Mucosa of stomach (tissue), 1 donor: Measurements from ENCODE around the gene UBL5.
"Not testable (repeated sequence)": the region's sequence is repeated elsewhere in the genome, so short reads cannot be mapped to it uniquely, and the experiment has no call there.

Experiments
- H3K27me3 ChIP-seq: one replicate; pipeline ENCODE4 v1.7.0; 2013; ENCODE audit warnings: mild to moderate bottlenecking, low read length; ENCODE audit not compliant: control insufficient read depth, insufficient read depth
- H3K36me3 ChIP-seq: one replicate; pipeline ENCODE4 v1.7.0; 2013; ENCODE audit warnings: low read length; ENCODE audit not compliant: control insufficient read depth, insufficient read depth
- H3K4me1 ChIP-seq: one replicate; pipeline ENCODE4 v1.7.0; 2013; ENCODE audit warnings: mild to moderate bottlenecking, low read length; ENCODE audit not compliant: control insufficient read depth, insufficient read depth
- H3K4me3 ChIP-seq: one replicate; pipeline ENCODE4 v1.7.0; 2013; ENCODE audit warnings: low read length
- H3K9ac ChIP-seq: one replicate; pipeline ENCODE4 v1.7.0; 2013; ENCODE audit warnings: mild to moderate bottlenecking, low read length, moderate library complexity
- H3K9me3 ChIP-seq: one replicate; pipeline ENCODE4 v1.7.0; 2013; ENCODE audit warnings: mild to moderate bottlenecking, low read length, moderate library complexity; ENCODE audit not compliant: control insufficient read depth
- donor health status: Pancreatic carcinoma.

UBL5 gene

GRCh38 chr19:9827289-9828238, at the start of gene UBL5:
TSS of gene UBL5 (plus strand) at chr19:9827918. CDS start at chr19:9828338, 420 bp downstream.
- H3K9me3 ChIP-seq, result no peaks in the 10 kb centered on the region
- H3K4me1 ChIP-seq, result peaks cover 6% of the 10 kb centered on the region
- peak within 1 kb of the TSS; percentile 89 for H3K9ac ChIP-seq
- peak within 1 kb of the TSS; percentile 97 for H3K4me3 ChIP-seq
- no peaks in the 10 kb centered on the region for H3K27me3 ChIP-seq
- H3K36me3 ChIP-seq, result no peaks in the 10 kb centered on the region

GRCh38 chr19:9782338-9782737, 45.4 kb upstream of the UBL5 start:
- H3K27me3 ChIP-seq, result no peaks in the 10 kb centered on the region
- H3K36me3 ChIP-seq, result no peaks in the 10 kb centered on the region
- H3K9me3 ChIP-seq, result no peaks in the 10 kb centered on the region
- no peak overlapping the region for H3K9ac ChIP-seq
- peaks cover 5% of the 10 kb centered on the region for H3K4me1 ChIP-seq
- no peak overlapping the region for H3K4me3 ChIP-seq

- not testable (repeated sequence) for H3K36me3 ChIP-seq, H3K4me1 ChIP-seq, H3K4me3 ChIP-seq, H3K27me3 ChIP-seq, H3K9me3 ChIP-seq
- H3K9ac ChIP-seq, result peak overlapping the region; percentile 31
Observed at GRCh38 chr19:9784163-9784496, 43.6 kb upstream of the UBL5 start.

- Histone ChIP-seq H3K9me3 (no peaks in the 10 kb centered on the region), H3K4me1 (peaks cover 19% of the 10 kb centered on the region), H3K4me3 (peak overlapping the region; percentile 46), H3K27me3 (no peaks in the 10 kb centered on the region), H3K9ac (peak overlapping the region; percentile 83), H3K36me3 (no peaks in the 10 kb centered on the region)
Observed at GRCh38 chr19:9785367-9786331, 42.1 kb upstream of the UBL5 start.

- peaks cover 23% of the 10 kb centered on the region for H3K4me1 ChIP-seq
- peak overlapping the region; percentile 83 for H3K9ac ChIP-seq
- H3K36me3 ChIP-seq, result no peaks in the 10 kb centered on the region
- no peaks in the 10 kb centered on the region for H3K27me3 ChIP-seq
- H3K9me3 ChIP-seq, result no peaks in the 10 kb centered on the region
- no peak overlapping the region for H3K4me3 ChIP-seq
Observed at GRCh38 chr19:9786342-9786741, 41.4 kb upstream of the UBL5 start.

- H3K9me3 ChIP-seq, result no peaks in the 10 kb centered on the region
- H3K27me3 ChIP-seq, result no peaks in the 10 kb centered on the region
- H3K9ac ChIP-seq, result no peak overlapping the region
- peaks cover 23% of the 10 kb centered on the region for H3K4me1 ChIP-seq
- no peaks in the 10 kb centered on the region for H3K36me3 ChIP-seq
- H3K4me3 ChIP-seq, result no peak overlapping the region
Observed at GRCh38 chr19:9786819-9787218, 40.9 kb upstream of the UBL5 start.

GRCh38 chr19:9788604-9789003, 39.1 kb upstream of the UBL5 start:
- not testable (repeated sequence) for H3K27me3 ChIP-seq, H3K9me3 ChIP-seq, H3K36me3 ChIP-seq, H3K4me3 ChIP-seq, H3K9ac ChIP-seq
- peaks cover 27% of the 10 kb centered on the region for H3K4me1 ChIP-seq

GRCh38 chr19:9789066-9789465, 38.7 kb upstream of the UBL5 start:
- Histone ChIP-seq H3K36me3 (no peaks in the 10 kb centered on the region), H3K27me3 (no peaks in the 10 kb centered on the region), H3K4me3 (no peak overlapping the region), H3K9me3 (no peaks in the 10 kb centered on the region), H3K9ac (no peak overlapping the region), H3K4me1 (peaks cover 27% of the 10 kb centered on the region)

GRCh38 chr19:9789579-9789978, 38.1 kb upstream of the UBL5 start:
- H3K9me3 ChIP-seq, H3K27me3 ChIP-seq, H3K9ac ChIP-seq, H3K4me3 ChIP-seq, H3K36me3 ChIP-seq: not testable (repeated sequence)
- peaks cover 24% of the 10 kb centered on the region for H3K4me1 ChIP-seq

- not testable (repeated sequence) for H3K27me3 ChIP-seq, H3K9ac ChIP-seq, H3K9me3 ChIP-seq, H3K36me3 ChIP-seq, H3K4me3 ChIP-seq
- peaks cover 23% of the 10 kb centered on the region for H3K4me1 ChIP-seq
Observed at GRCh38 chr19:9791073-9791367, 36.7 kb upstream of the UBL5 start.

GRCh38 chr19:9791552-9792205, 36.0 kb upstream of the UBL5 start:
- Histone ChIP-seq H3K4me1 (peaks cover 28% of the 10 kb centered on the region), H3K27me3 (no peaks in the 10 kb centered on the region), H3K36me3 (no peaks in the 10 kb centered on the region), H3K4me3 (peak overlapping the region; percentile 71), H3K9me3 (no peaks in the 10 kb centered on the region), H3K9ac (peak overlapping the region; percentile 86)
